Endothelial cell of umbilical vein (primary cell): Measurements from ENCODE around the gene ATP5F1B. TPM values are rescaled to one million over a fixed set of nuclear protein-coding genes. Genes with fewer than 3 reads are reported as not detected.

ENCODE experiments used
- BruUV-seq: library from RNA; stranded (reverse); fragments of 400-500 nt; replicated peaks from 2 replicates; lab custom pipeline; 2021; lab: Mats Ljungman, UMichigan
- CTCF ChIA-PET: fragments of 300-600, 350-600 bp; sonication (Branson Sonifier 250); formaldehyde crosslinking; loops from one replicate; lab custom pipeline; 2021; ENCODE audit warnings: antibody characterized with exemption, inconsistent platforms; lab: Charles Lee
- POLR2A ChIA-PET: fragments of 300-600, 350-600 bp; sonication (Branson Sonifier 250); formaldehyde crosslinking; loops from one replicate; lab custom pipeline; 2021; ENCODE audit warnings: antibody characterized with exemption, inconsistent platforms; lab: Charles Lee
- DNase-seq: peaks from one replicate; pipeline ENCODE4 v3.0.0-alpha.2; 2011; ENCODE audit warnings: low read depth, low spot score
- FAIRE-seq: peaks from 2 replicates; lab custom pipeline; 2011; peaks lifted over from hg19 to GRCh38; lab: Jason Lieb, UNC
- H2AFZ ChIP-seq: 2 replicates; pipeline ENCODE4 v1.6.0; 2012; ENCODE audit warnings: low read depth, low read length, control low read depth, inconsistent platforms
- H3K27ac ChIP-seq: 2 replicates; pipeline ENCODE4 v1.5.1; 2011; ENCODE audit warnings: low read depth, mild to moderate bottlenecking, control low read depth, low read length, moderate library complexity; ENCODE audit not compliant: insufficient read depth
- H3K27me3 ChIP-seq, 2 experiments: 2 replicates each; pipeline versions ENCODE4 v1.6.0 to v1.6.1; 2011; ENCODE audit warnings: low read length in 2 of 2, mixed read lengths in 1 of 2; ENCODE audit not compliant: control insufficient read depth in 2 of 2, insufficient read depth in 2 of 2
- H3K36me3 ChIP-seq, 2 experiments: 2 replicates in 1 of 2; 3 replicates in 1 of 2; pipeline ENCODE4 v1.5.1; 2011; ENCODE audit warnings: low read length in 2 of 2, mild to moderate bottlenecking in 1 of 2, moderate library complexity in 1 of 2; ENCODE audit not compliant: control insufficient read depth in 2 of 2, insufficient read depth in 2 of 2; ENCODE audit errors: extremely low read depth in 1 of 2
- H3K4me1 ChIP-seq: 3 replicates; pipeline ENCODE4 v1.5.1; 2011; ENCODE audit warnings: mild to moderate bottlenecking, low read length; ENCODE audit not compliant: control insufficient read depth, insufficient read depth; ENCODE audit errors: extremely low read depth
- H3K4me2 ChIP-seq: 2 replicates; pipeline ENCODE4 v1.6.1; 2011; ENCODE audit warnings: low read length, control low read depth, mixed read lengths; ENCODE audit not compliant: insufficient read depth
- H3K4me3 ChIP-seq, 3 experiments: fragments of 200-600 bp in 1 of 3; sonication (generic), shearing (Covaris generic) in 1 of 3; replicated peaks in 1 of 3; 2 replicates each; pipeline ENCODE4 v1.5.1; 2011 to 2016; ENCODE audit warnings: control low read depth in 3 of 3, low read length in 3 of 3, mild to moderate bottlenecking in 2 of 3, inconsistent platforms in 1 of 3, low read depth in 1 of 3, moderate library complexity in 1 of 3; ENCODE audit not compliant: insufficient read depth in 1 of 3
- H3K79me2 ChIP-seq: 2 replicates; pipeline ENCODE4 v1.6.0; 2012; ENCODE audit warnings: low read length, inconsistent platforms; ENCODE audit not compliant: control insufficient read depth, insufficient read depth
- H3K9ac ChIP-seq: replicated peaks from 2 replicates; pipeline ENCODE3; 2011; ENCODE audit warnings: low read length, control low read depth; ENCODE audit not compliant: insufficient read depth; ENCODE audit errors: extremely low read depth
- H3K9me1 ChIP-seq: replicated peaks from 3 replicates; pipeline ENCODE4 v1.6.0; 2011; ENCODE audit warnings: mild to moderate bottlenecking, low read length; ENCODE audit not compliant: control insufficient read depth, insufficient read depth; ENCODE audit errors: extremely low read depth
- H3K9me3 ChIP-seq: replicated peaks from 2 replicates; pipeline ENCODE4 v1.5.1; 2012; ENCODE audit warnings: low read length, inconsistent platforms; ENCODE audit not compliant: control insufficient read depth, insufficient read depth
- H4K20me1 ChIP-seq: replicated peaks from 2 replicates; pipeline ENCODE3; 2011; ENCODE audit warnings: mild to moderate bottlenecking, low read length; ENCODE audit not compliant: control insufficient read depth, insufficient read depth; ENCODE audit errors: extremely low read depth
- EZH2 ChIP-seq: IDR thresholded peaks from 2 replicates; pipeline ENCODE4 v1.6.1; 2012; ENCODE audit warnings: borderline replicate concordance, low read depth, mild to moderate bottlenecking, moderate library complexity, low read length, inconsistent platforms; ENCODE audit not compliant: severe bottlenecking
- FOS ChIP-seq: IDR thresholded peaks from 2 replicates; pipeline ENCODE4 v1.6.1; 2011; ENCODE audit warnings: mild to moderate bottlenecking, low read length, moderate library complexity, borderline replicate concordance; ENCODE audit not compliant: insufficient read depth
- GATA2 ChIP-seq: IDR thresholded peaks from 2 replicates; pipeline ENCODE4 v1.7.0; 2011; ENCODE audit warnings: low read depth, mild to moderate bottlenecking, moderate library complexity, mixed read lengths, low read length; ENCODE audit not compliant: insufficient read length, insufficient read depth
- JUN ChIP-seq: IDR thresholded peaks from 2 replicates; pipeline ENCODE4 v1.6.1; 2011; ENCODE audit warnings: borderline replicate concordance, low read depth; ENCODE audit not compliant: insufficient read length, insufficient read depth
- MYC ChIP-seq: IDR thresholded peaks from one replicate; pipeline ENCODE4 v1.6.1; 2011; ENCODE audit warnings: mild to moderate bottlenecking, low read depth, low read length
- POLR2A ChIP-seq: IDR thresholded peaks from 2 replicates; pipeline ENCODE4 v1.6.1; 2012; ENCODE audit warnings: low read depth, mild to moderate bottlenecking, control low read depth, low read length
- POLR2AphosphoS5 ChIP-seq: IDR thresholded peaks from 2 replicates; pipeline ENCODE4 v1.6.1; 2012; ENCODE audit warnings: low read depth, mild to moderate bottlenecking, control low read depth, low read length, moderate library complexity; ENCODE audit not compliant: insufficient read depth
- dilution Hi-C: fragments of 300-500 bp; cut with MboI; formaldehyde crosslinking; loops from one replicate; pipeline ENCODE4 v1.15.0; 2019; ENCODE audit warnings: low sequenced_read_pairs; ENCODE audit not compliant: extremely low pct_ligation_motif_present
- intact Hi-C: fragments of 100-400 bp; cut with micrococcal nuclease; formaldehyde crosslinking; loops from one replicate; pipeline ENCODE4 v1.10.0; 2022
- polyA plus RNA-seq, 4 experiments: library from polyadenylated mRNA; depleted of rRNA in 3 of 4; stranded (reverse) in 3 of 4; unstranded in 1 of 4; fragments of >200 nt; gene quantifications; 2 replicates each; pipeline versions ENCODE4 v1.2.1 to v1.2.3, GENCODE V29; 2011 to 2012; ENCODE audit warnings: missing spikeins in 1 of 4
- total RNA-seq: library from RNA; stranded (reverse); gene quantifications from 2 replicates; pipeline ENCODE4 v1.2.3, GENCODE V29; 2021
- TF ChIP-seq, protein P1 (sequence below): IDR thresholded peaks from 2 replicates; pipeline ENCODE4 v1.6.1; 2011; ENCODE audit not compliant: insufficient read depth, insufficient read length
- TF ChIP-seq, protein P2 (sequence below), 2 donors: IDR thresholded peaks; 1 replicate in 1 of 2; 2 replicates in 1 of 2; pipeline ENCODE4 v1.5.1; 2011; ENCODE audit warnings: low read length in 2 of 2, mild to moderate bottlenecking in 2 of 2, moderate library complexity in 2 of 2, control low read depth in 1 of 2, inconsistent platforms in 1 of 2, low read depth in 1 of 2; ENCODE audit not compliant: insufficient read depth in 1 of 2; ENCODE audit errors: extremely low read depth in 1 of 2

The ATP5F1B gene
- total and polyA plus RNA-seq, 2 donors (not counting 3 experiments of a cell fraction or from before 2014, with no cell fraction given): 590 to 829 TPM

DNA sequence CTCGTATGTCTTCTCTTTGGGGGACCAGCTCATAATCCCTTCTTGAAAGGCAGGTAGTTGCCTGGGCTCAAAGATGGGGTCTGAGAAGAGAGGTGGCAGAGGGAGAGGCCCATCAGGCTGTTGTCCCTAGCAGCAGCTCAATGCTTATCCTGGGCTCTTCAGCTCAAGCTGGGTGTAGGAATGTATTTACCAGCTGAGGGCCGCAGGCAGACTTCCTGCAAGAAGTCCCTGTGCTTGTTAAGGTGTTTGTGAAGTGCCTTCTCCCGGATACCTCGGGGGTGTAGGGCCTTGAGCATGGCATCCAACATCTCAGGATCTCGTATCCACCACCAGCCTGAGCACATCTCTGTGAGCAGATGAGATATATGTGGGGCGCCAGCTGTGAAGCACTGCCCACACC is 45.0 kb downstream of the ATP5F1B start:
- Histone ChIP-seq H3K9me3 (no peaks in the 10 kb centered on the region), H3K4me3 (no peak overlapping the region), H3K9ac (no peak overlapping the region), H3K27me3 (no peaks in the 10 kb centered on the region), H3K79me2 (no peaks in the 10 kb centered on the region), H2AFZ (no peak overlapping the region), H3K9me1 (no peaks in the 10 kb centered on the region), H3K4me2 (no peak overlapping the region), H3K27ac (no peak overlapping the region), H3K36me3 (peaks cover 47 to 58% of the 10 kb centered on the region in 2 experiments), H4K20me1 (no peaks in the 10 kb centered on the region), H3K4me1 (no peaks in the 10 kb centered on the region)
- TF ChIP-seq POLR2AphosphoS5 (no peak), EZH2 (no peak), JUN (no peak), GATA2 (no peak), POLR2A (no peak), FOS (no peak), MYC (no peak)
- TF ChIP-seq, protein P1, sequence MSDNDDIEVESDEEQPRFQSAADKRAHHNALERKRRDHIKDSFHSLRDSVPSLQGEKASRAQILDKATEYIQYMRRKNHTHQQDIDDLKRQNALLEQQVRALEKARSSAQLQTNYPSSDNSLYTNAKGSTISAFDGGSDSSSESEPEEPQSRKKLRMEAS: no peak
- TF ChIP-seq, protein P2, sequence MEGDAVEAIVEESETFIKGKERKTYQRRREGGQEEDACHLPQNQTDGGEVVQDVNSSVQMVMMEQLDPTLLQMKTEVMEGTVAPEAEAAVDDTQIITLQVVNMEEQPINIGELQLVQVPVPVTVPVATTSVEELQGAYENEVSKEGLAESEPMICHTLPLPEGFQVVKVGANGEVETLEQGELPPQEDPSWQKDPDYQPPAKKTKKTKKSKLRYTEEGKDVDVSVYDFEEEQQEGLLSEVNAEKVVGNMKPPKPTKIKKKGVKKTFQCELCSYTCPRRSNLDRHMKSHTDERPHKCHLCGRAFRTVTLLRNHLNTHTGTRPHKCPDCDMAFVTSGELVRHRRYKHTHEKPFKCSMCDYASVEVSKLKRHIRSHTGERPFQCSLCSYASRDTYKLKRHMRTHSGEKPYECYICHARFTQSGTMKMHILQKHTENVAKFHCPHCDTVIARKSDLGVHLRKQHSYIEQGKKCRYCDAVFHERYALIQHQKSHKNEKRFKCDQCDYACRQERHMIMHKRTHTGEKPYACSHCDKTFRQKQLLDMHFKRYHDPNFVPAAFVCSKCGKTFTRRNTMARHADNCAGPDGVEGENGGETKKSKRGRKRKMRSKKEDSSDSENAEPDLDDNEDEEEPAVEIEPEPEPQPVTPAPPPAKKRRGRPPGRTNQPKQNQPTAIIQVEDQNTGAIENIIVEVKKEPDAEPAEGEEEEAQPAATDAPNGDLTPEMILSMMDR (IDR thresholded peaks at IDR 0.05; ENCODE audit: extremely low read depth in 1 of 2, insufficient read depth in 1 of 2, low read depth in 1 of 2, low read length in 2 of 2): no peak
- ChIA-PET POLR2A (no interaction called here), CTCF (interaction anchor here (1.8 to 7.1 kb wide), 2 partner anchors 14 to 35 kb away, joined by 4 to 90 read pairs; no protein-coding TSS in a partner anchor)
- dilution Hi-C loops (no loop called here), intact Hi-C loops (loop anchor here (1.0 kb wide), 1 partner anchor 36 kb away; no protein-coding TSS in a partner anchor)
- no peak for DNase-seq
- BruUV-seq: no TSS peak
- FAIRE-seq: no peak
